K562 (cell line): ENCODE data around the gene GRAMD2B. TPM values are rescaled to one million over a fixed set of nuclear protein-coding genes. Genes with fewer than 3 reads are reported as not detected.

Experiments
- ATAC-seq: fragments of 200-7000 bp; cut with Tn5 transposase; 3 replicates; pipeline ENCODE4 v1.9.1; 2020; ENCODE audit warnings: moderate library complexity
- BruUV-seq: library from RNA; stranded (reverse); fragments of 400-500 nt; replicated peaks from 2 replicates; lab custom pipeline; 2021; lab: Mats Ljungman, UMichigan
- CTCF ChIA-PET: fragments of 300-600 bp; formaldehyde crosslinking; extraction: SDS; loops from one replicate; lab custom pipeline; 2021; ENCODE audit warnings: low intra/inter-chr PET ratio; lab: Yijun Ruan, JAX
- POLR2A ChIA-PET: fragments of 300-600, 350-650 bp; sonication (Branson Sonifier 250); formaldehyde crosslinking; extraction: SDS; loops from one replicate; lab custom pipeline; 2021; ENCODE audit warnings: antibody characterized with exemption, inconsistent platforms; lab: Yijun Ruan, JAX
- DNase-seq, 4 experiments: peaks; one replicate each; pipeline versions ENCODE4 v3.0.0 to v3.0.0-alpha.2; 2011 to 2018; ENCODE audit warnings: low spot score in 3 of 4, mixed read lengths in 3 of 4; ENCODE audit errors: extremely low read depth in 1 of 4
- FAIRE-seq: peaks from 2 replicates; lab custom pipeline; 2011; peaks lifted over from hg19 to GRCh38; lab: Jason Lieb, UNC
- H2AFZ ChIP-seq: 2 replicates; pipeline ENCODE4 v1.6.0; 2011; ENCODE audit warnings: low read depth, low read length, control low read depth, inconsistent platforms
- H3K27ac ChIP-seq: fragments of 200-600 bp; 3 replicates; pipeline ENCODE4 v1.8.0; 2011; ENCODE audit warnings: low read depth, mild to moderate bottlenecking, control low read depth, inconsistent platforms, low read length, moderate library complexity, mixed read lengths; ENCODE audit errors: extremely low read depth
- H3K27me3 ChIP-seq, 2 experiments: fragments of 300-600 bp in 1 of 2; 2 replicates in 1 of 2; 3 replicates in 1 of 2; pipeline versions ENCODE4 v1.6.0 to v1.8.0; 2011; ENCODE audit warnings: inconsistent platforms in 2 of 2, low read length in 2 of 2, mild to moderate bottlenecking in 1 of 2, mixed read lengths in 1 of 2, moderate library complexity in 1 of 2; ENCODE audit not compliant: control insufficient read depth in 2 of 2, insufficient read depth in 2 of 2
- H3K36me3 ChIP-seq: fragments of 300-600 bp; 3 replicates; pipeline ENCODE4 v1.8.0; 2011; ENCODE audit warnings: mild to moderate bottlenecking, low read length, inconsistent platforms; ENCODE audit not compliant: control insufficient read depth, insufficient read depth
- H3K4me1 ChIP-seq, 2 experiments: fragments of 200-600 bp in 1 of 2; replicated peaks in 1 of 2; 2 replicates in 1 of 2; 3 replicates in 1 of 2; pipeline versions ENCODE4 v1.5.1 to v1.8.0; 2011; ENCODE audit warnings: inconsistent platforms in 2 of 2, low read length in 2 of 2, mild to moderate bottlenecking in 1 of 2, mixed read lengths in 1 of 2, moderate library complexity in 1 of 2; ENCODE audit not compliant: control insufficient read depth in 2 of 2, insufficient read depth in 2 of 2
- H3K4me2 ChIP-seq: 2 replicates; pipeline ENCODE4 v1.6.1; 2011; ENCODE audit warnings: low read length, control low read depth, inconsistent platforms, mixed read lengths; ENCODE audit not compliant: insufficient read depth
- H3K4me3 ChIP-seq: fragments of 200-600 bp; sonication (generic), shearing (Covaris generic); 2 replicates; pipeline ENCODE4 v1.5.1; 2016; ENCODE audit warnings: control low read depth, inconsistent platforms
- H3K79me2 ChIP-seq: fragments of 200-600 bp; 3 replicates; pipeline ENCODE4 v1.8.0; 2011; ENCODE audit warnings: low read length, inconsistent platforms; ENCODE audit not compliant: control insufficient read depth, insufficient read depth
- H3K9ac ChIP-seq, 2 experiments: 2 replicates each; pipeline versions ENCODE4 v1.6.0 to v1.6.1; 2011; ENCODE audit warnings: low read depth in 2 of 2, low read length in 2 of 2, control low read depth in 1 of 2, inconsistent platforms in 1 of 2, mild to moderate bottlenecking in 1 of 2, mixed read lengths in 1 of 2; ENCODE audit not compliant: insufficient read depth in 1 of 2
- H3K9me1 ChIP-seq: one replicate; pipeline ENCODE4 v1.6.0; 2011; ENCODE audit warnings: inconsistent platforms, mild to moderate bottlenecking, low read length, moderate library complexity; ENCODE audit not compliant: control insufficient read depth, insufficient read depth
- H3K9me3 ChIP-seq: replicated peaks from 2 replicates; pipeline ENCODE4 v1.5.1; 2011; ENCODE audit warnings: low read depth, low read length, inconsistent platforms; ENCODE audit not compliant: control insufficient read depth, insufficient read depth
- H4K20me1 ChIP-seq: replicated peaks from 2 replicates; pipeline ENCODE4 v1.6.1; 2011; ENCODE audit warnings: low read length, inconsistent platforms, mixed read lengths; ENCODE audit not compliant: control insufficient read depth, insufficient read depth
- CBX8 ChIP-seq: fragments of 200-600 bp; sonication (generic); IDR thresholded peaks from 2 replicates; pipeline ENCODE4 v1.6.1; 2012; ENCODE audit warnings: borderline replicate concordance, mixed run types, low read depth, mild to moderate bottlenecking, moderate library complexity, mixed read lengths, low read length, control low read depth, inconsistent platforms; ENCODE audit not compliant: poor library complexity, severe bottlenecking; ENCODE audit errors: extremely low read depth
- CHD1 ChIP-seq: fragments of 200-600 bp; sonication (generic); IDR thresholded peaks from one replicate; pipeline ENCODE4 v1.6.1; 2012; ENCODE audit warnings: mild to moderate bottlenecking, moderate library complexity, low read length, inconsistent platforms
- FOXM1 ChIP-seq, 2 experiments: fragments of 450-650 bp in 1 of 2; sonication (generic) in 1 of 2; formaldehyde crosslinking in 1 of 2; IDR thresholded peaks; 2 replicates each; pipeline versions ENCODE4 v1.6.1 to v1.9.0; 2017 to 2022; ENCODE audit warnings: low read depth in 2 of 2, mild to moderate bottlenecking in 2 of 2, missing genetic modification reagents in 1 of 2, moderate library complexity in 1 of 2
- KDM5B ChIP-seq: fragments of 200-600 bp; sonication (generic); IDR thresholded peaks from 2 replicates; pipeline ENCODE4 v1.6.1; 2012; ENCODE audit warnings: low read depth, mild to moderate bottlenecking, moderate library complexity, low read length, control low read depth, inconsistent platforms; ENCODE audit not compliant: insufficient replicate concordance
- PRPF4 ChIP-seq: fragments of 200-400 bp; formaldehyde crosslinking; IDR thresholded peaks from one replicate; pipeline ENCODE4 v1.6.1; 2017; ENCODE audit warnings: low read length, low read depth, mild to moderate bottlenecking; ENCODE audit not compliant: insufficient read depth, poor library complexity, severe bottlenecking
- ZNF124 ChIP-seq: sonication (generic); formaldehyde crosslinking; IDR thresholded peaks from 2 replicates; pipeline ENCODE4 v1.8.1; 2022; ENCODE audit warnings: missing genetic modification reagents
- WGBS: fragments of 100-300 bp; shearing (Covaris generic); methylation state at CpG from one replicate; pipeline ENCODE4 v1.1.6; 2016; ENCODE audit warnings: low coverage, mixed read lengths; ENCODE audit not compliant: insufficient coverage; ENCODE audit errors: missing lambda C conversion rate; 5-methylcytosine and 5-hydroxymethylcytosine counted together
- in situ Hi-C: fragments of 300-500 bp; cut with MboI; formaldehyde crosslinking; loops from 4 replicates; pipeline ENCODE4 v1.15.0; 2018; ENCODE audit warnings: inconsistent platforms, mixed read lengths
- intact Hi-C: fragments of 100-400 bp; cut with micrococcal nuclease; formaldehyde crosslinking; loops from 2 replicates; pipeline ENCODE4 v1.14.2; 2022
- polyA plus RNA-seq, 8 experiments: library from polyadenylated mRNA; depleted of rRNA in 4 of 8; stranded (reverse) in 5 of 8; unstranded in 3 of 8; fragments of >200 nt; fragmentation: Nextera tagmentation in 2 of 8; fragmentation: Illumina TruSeq in 1 of 8; extraction: Ambion mirVana in 2 of 8; extraction: Trizol in 1 of 8; gene quantifications; 2 replicates each; pipeline versions ENCODE4 v1.2.1 to v1.2.3, GENCODE V29; 2011 to 2014; ENCODE audit warnings: inconsistent platforms in 1 of 8, missing spikeins in 1 of 8
- total RNA-seq, 7 experiments: library from RNA; depleted of rRNA in 6 of 7; stranded (reverse); fragments of >200 nt in 6 of 7; fragmentation: Illumina TruSeq in 2 of 7; extraction: Trizol in 2 of 7; gene quantifications; 2 replicates each; pipeline versions ENCODE4 v1.2.1 to v1.2.3, GENCODE V29; 2011 to 2021; ENCODE audit warnings: low replicate concordance in 1 of 7

Gene GRAMD2B
- total and polyA plus RNA-seq, 9 of the 15 experiments (the other 6 are each of a cell fraction or from before 2014, with no cell fraction given), result 0.32 to 4.2 (median 1.4) TPM

DNA sequence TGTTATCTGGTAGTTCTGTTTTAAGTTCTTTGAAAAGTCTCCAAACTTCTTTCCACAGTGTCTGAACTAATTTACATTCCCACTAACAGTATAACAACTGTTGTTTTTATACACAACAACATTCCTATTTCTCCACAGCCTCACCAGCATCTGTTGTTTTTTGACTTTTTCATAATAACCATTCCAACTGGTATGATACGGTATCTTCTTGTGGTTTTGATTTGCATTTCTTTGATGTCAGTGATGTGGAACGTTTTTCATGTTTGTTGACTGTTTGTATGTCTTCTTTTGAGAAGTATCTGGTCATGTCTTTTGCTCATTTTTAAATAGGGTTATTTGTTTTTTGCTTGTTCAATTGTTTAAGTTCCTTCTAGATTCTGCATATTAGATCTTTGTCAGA, 12.6 kb upstream of the GRAMD2B start:
- TF ChIP-seq CHD1 (no peak), CBX8 (no peak), PRPF4 (no peak), ZNF124 (CRISPR knock-in tag) (no peak), FOXM1 (IDR thresholded peaks at IDR 0.05; ENCODE audit: low read depth) (no peak), FOXM1 (CRISPR knock-in tag; IDR thresholded peaks at IDR 0.05; ENCODE audit: low read depth) (no peak), KDM5B (no peak)
- no peak overlapping the region for H3K4me3 ChIP-seq
- ATAC-seq (no peak), FAIRE-seq (no peak), DNase-seq (no peak)
- H3K79me2 ChIP-seq, result no peaks in the 10 kb centered on the region
- H3K9me3 ChIP-seq, result no peaks in the 10 kb centered on the region
- H3K4me2 ChIP-seq, result no peak overlapping the region
- no peaks in the 10 kb centered on the region for H3K9me1 ChIP-seq
- ChIA-PET CTCF (no interaction called here), POLR2A (no interaction called here)
- H3K27ac ChIP-seq, result no peak overlapping the region
- 2% methylated on average over 2 of the region's 2 CpGs for WGBS
- no peaks in the 10 kb centered on the region for H3K4me1 ChIP-seq
- no peaks in the 10 kb centered on the region for H4K20me1 ChIP-seq
- intact Hi-C loops (no loop called here), in situ Hi-C loops (no loop called here)
- no peak overlapping the region for H3K9ac ChIP-seq
- BruUV-seq, result no TSS peak
- no peaks in the 10 kb centered on the region for H3K36me3 ChIP-seq
- no peaks in the 10 kb centered on the region for H3K27me3 ChIP-seq
- H2AFZ ChIP-seq, result no peak overlapping the region
